Activated T-helper 2 cell treated with anti-CD3 and anti-CD28 coated beads, Interferon-gamma antibody, Interleukin-2, Interleukin-4, amounts not matched to agents 10 μg/mL and 5 μg/mL and 100 μg/mL, durations not matched to agents 14 hours and 24 hours and 36 hours (primary cell): ENCODE measurements around the gene CDK3. TPM values are rescaled to one million over a fixed set of nuclear protein-coding genes. Genes with fewer than 3 reads are reported as not detected.
A peak's percentile ranks its signal among the peaks of the same experiment; 100 is the strongest.

Experiments used
- DNase-seq: peaks from one replicate; pipeline ENCODE4 v3.0.0; 2021; ENCODE audit warnings: low spot score
- H3K27ac Mint-ChIP-seq: one replicate; pipeline ENCODE4 v1.8.0; 2021; ENCODE audit warnings: mixed read lengths
- H3K27me3 Mint-ChIP-seq: one replicate; pipeline ENCODE4 v1.8.0; 2021; ENCODE audit warnings: low read depth, mixed read lengths
- H3K36me3 Mint-ChIP-seq: one replicate; pipeline ENCODE4 v1.8.0; 2021; ENCODE audit warnings: low read depth, mixed read lengths
- H3K4me1 Mint-ChIP-seq: one replicate; pipeline ENCODE4 v1.8.0; 2021; ENCODE audit warnings: low read depth, mixed read lengths
- H3K4me3 Mint-ChIP-seq: one replicate; pipeline ENCODE4 v1.8.0; 2021; ENCODE audit warnings: low read depth, mild to moderate bottlenecking, moderate library complexity, mixed read lengths
- H3K9me3 Mint-ChIP-seq: one replicate; pipeline ENCODE4 v1.8.0; 2021; ENCODE audit warnings: mixed read lengths
- intact Hi-C: fragments of 100-400 bp; cut with micrococcal nuclease; formaldehyde crosslinking; loops from one replicate; pipeline ENCODE4 v1.15.1; 2023
- total RNA-seq: library from RNA; stranded (reverse); gene quantifications from 2 replicates; pipeline ENCODE4 v1.2.3, GENCODE V29; 2022

The CDK3 gene
- total RNA-seq, 1 donor from 2014 or later: 6.9 TPM

- Mint-ChIP-seq H3K4me3 (peak within 1 kb of the TSS; percentile 96), H3K4me1 (peaks cover 22% of the 10 kb centered on the region), H3K9me3 (no peaks in the 10 kb centered on the region), H3K27me3 (no peaks in the 10 kb centered on the region), H3K36me3 (peaks cover 21% of the 10 kb centered on the region), H3K27ac (peak within 1 kb of the TSS; percentile 100)
- DNase-seq: peak; percentile 94
- intact Hi-C loops: loop anchor here (2.0 kb wide), 3 partner anchors 18 to 74 kb away; partner anchors contain the start of genes FBF1 and MRPL38
These were observed 21.5 kb upstream of the CDK3 start, which contains the start of the genes ACOX1 and TEN1 for GRCh38 chr17:75978938-75979704. Gene ACOX1 (minus strand): TSS chr17:75979166. CDS start chr17:75979073, 93 bp downstream. Gene TEN1 (plus strand): TSS chr17:75979240. CDS start chr17:75986193, 6,953 bp downstream.

- Mint-ChIP-seq H3K27ac (peak overlapping the region; percentile 100), H3K27me3 (no peaks in the 10 kb centered on the region), H3K36me3 (peaks cover 17% of the 10 kb centered on the region), H3K4me1 (peaks cover 22% of the 10 kb centered on the region), H3K9me3 (no peaks in the 10 kb centered on the region), H3K4me3 (peak overlapping the region; percentile 96)
- intact Hi-C loops: loop anchor here (2.0 kb wide), 3 partner anchors 17 to 75 kb away; partner anchors contain the start of genes FBF1 and MRPL38
- DNase-seq: no peak
These were observed 20.9 kb upstream of the CDK3 start for GRCh38 chr17:75979705-75980187.

GRCh38 chr17:75980188-75981018 lies 20.3 kb upstream of the CDK3 start:
- peaks cover 22% of the 10 kb centered on the region for H3K4me1 Mint-ChIP-seq
- no peak for DNase-seq
- intact Hi-C loops: no loop called here
- peak overlapping the region; percentile 100 for H3K27ac Mint-ChIP-seq
- no peaks in the 10 kb centered on the region for H3K27me3 Mint-ChIP-seq
- H3K36me3 Mint-ChIP-seq: peaks cover 17% of the 10 kb centered on the region
- H3K9me3 Mint-ChIP-seq: no peaks in the 10 kb centered on the region
- H3K4me3 Mint-ChIP-seq: peak overlapping the region; percentile 96

- peak overlapping the region; percentile 96 for H3K4me3 Mint-ChIP-seq
These were observed 19.5 kb upstream of the CDK3 start for GRCh38 chr17:75981019-75981615.

GRCh38 chr17:75983501-75984181 lies 17.0 kb upstream of the CDK3 start:
- Mint-ChIP-seq H3K27ac (no peak overlapping the region), H3K4me1 (peaks cover 5% of the 10 kb centered on the region), H3K36me3 (peaks cover 4% of the 10 kb centered on the region), H3K9me3 (no peaks in the 10 kb centered on the region), H3K4me3 (no peak overlapping the region), H3K27me3 (no peaks in the 10 kb centered on the region)
- DNase-seq: no peak
- intact Hi-C loops: no loop called here

More at GRCh38 chr17:75981019-75981615, 19.5 kb upstream of the CDK3 start:
- no peak for DNase-seq
- Mint-ChIP-seq H3K4me1 (peaks cover 19% of the 10 kb centered on the region), H3K36me3 (peaks cover 15% of the 10 kb centered on the region), H3K27me3 (no peaks in the 10 kb centered on the region), H3K27ac (peak overlapping the region; percentile 53), H3K9me3 (no peaks in the 10 kb centered on the region)
- intact Hi-C loops: no loop called here

- no peak overlapping the region for H3K4me3 Mint-ChIP-seq
- H3K27me3 Mint-ChIP-seq: no peaks in the 10 kb centered on the region
- peaks cover 4% of the 10 kb centered on the region for H3K36me3 Mint-ChIP-seq
- intact Hi-C loops: no loop called here
- no peak for DNase-seq
- H3K27ac Mint-ChIP-seq: no peak overlapping the region
- no peaks in the 10 kb centered on the region for H3K9me3 Mint-ChIP-seq
- H3K4me1 Mint-ChIP-seq: peaks cover 2% of the 10 kb centered on the region
These were observed 14.7 kb upstream of the CDK3 start for GRCh38 chr17:75985986-75986385.

- Mint-ChIP-seq H3K36me3 (peaks cover 7% of the 10 kb centered on the region), H3K4me1 (peaks cover 2% of the 10 kb centered on the region), H3K4me3 (no peak overlapping the region), H3K9me3 (no peaks in the 10 kb centered on the region), H3K27me3 (no peaks in the 10 kb centered on the region), H3K27ac (no peak overlapping the region)
- DNase-seq: no peak
- intact Hi-C loops: no loop called here
These were observed 13.6 kb upstream of the CDK3 start for GRCh38 chr17:75987041-75987440.

GRCh38 chr17:75991396-75991795 lies 9.3 kb upstream of the CDK3 start:
- Mint-ChIP-seq H3K4me3 (no peak overlapping the region), H3K27ac (no peak overlapping the region), H3K9me3 (no peaks in the 10 kb centered on the region), H3K4me1 (peaks cover under 1% of the 10 kb centered on the region), H3K36me3 (peaks cover 16% of the 10 kb centered on the region), H3K27me3 (no peaks in the 10 kb centered on the region)
- intact Hi-C loops: no loop called here
- no peak for DNase-seq

GRCh38 chr17:75994802-75995370 lies 5.8 kb upstream of the CDK3 start:
- peaks cover 15% of the 10 kb centered on the region for H3K4me1 Mint-ChIP-seq
- peak overlapping the region; percentile 17 for H3K27ac Mint-ChIP-seq
- H3K4me3 Mint-ChIP-seq: no peak overlapping the region
- H3K27me3 Mint-ChIP-seq: no peaks in the 10 kb centered on the region
- DNase-seq: no peak
- H3K36me3 Mint-ChIP-seq: peaks cover 16% of the 10 kb centered on the region
- no peaks in the 10 kb centered on the region for H3K9me3 Mint-ChIP-seq
- intact Hi-C loops: no loop called here

GRCh38 chr17:75995385-75995925 lies 5.2 kb upstream of the CDK3 start:
- Mint-ChIP-seq H3K27ac (no peak overlapping the region), H3K4me3 (no peak overlapping the region), H3K9me3 (no peaks in the 10 kb centered on the region), H3K36me3 (peaks cover 16% of the 10 kb centered on the region), H3K4me1 (peaks cover 15% of the 10 kb centered on the region), H3K27me3 (no peaks in the 10 kb centered on the region)
- DNase-seq: no peak
- intact Hi-C loops: no loop called here

GRCh38 chr17:75996665-75997590 lies 3.7 kb upstream of the CDK3 start:
- Mint-ChIP-seq H3K4me3 (peak overlapping the region; percentile 57), H3K4me1 (peaks cover 15% of the 10 kb centered on the region), H3K27ac (peak overlapping the region; percentile 89), H3K9me3 (no peaks in the 10 kb centered on the region), H3K27me3 (no peaks in the 10 kb centered on the region), H3K36me3 (peaks cover 13% of the 10 kb centered on the region)
- intact Hi-C loops: loop anchor here (2.0 kb wide), 1 partner anchor 18 kb away; the partner anchor contains the start of genes ACOX1 and TEN1
- no peak for DNase-seq
